ENCODE results near the gene TOP2B.

The TOP2B gene

GRCh38 chr3:25567806-25568524 is 96.7 kb downstream of the TOP2B start:
- TF ChIP-seq CTCF (IDR thresholded peaks at IDR 0.05; ENCODE audit: low read length) = no peak
- no peak for TF ChIP-seq EZH2 (IDR thresholded peaks at IDR 0.05; ENCODE audit: borderline replicate concordance, low read length)
- Histone ChIP-seq H3K27me3 (ENCODE audit: insufficient read depth, low read length) (no peaks in the 10 kb centered on the region), H3K36me3 (ENCODE audit: insufficient read depth, low read length) (no peaks in the 10 kb centered on the region), H4K20me1 (ENCODE audit: insufficient read depth, low read length) (no peaks in the 10 kb centered on the region), H2AFZ (ENCODE audit: low read length) (no peak overlapping the region), H3K9me3 (ENCODE audit: low read length) (no peaks in the 10 kb centered on the region), H3K79me2 (ENCODE audit: insufficient read depth, low read length) (no peaks in the 10 kb centered on the region), H3F3A (ENCODE audit: insufficient read depth, low read length) (no peaks in the 10 kb centered on the region), H3K4me3 (ENCODE audit: low read depth, low read length, poor library complexity, severe bottlenecking) (no peak overlapping the region), H3K9ac (ENCODE audit: low read length) (no peak overlapping the region), H3K4me2 (ENCODE audit: low read length) (no peak overlapping the region), H3K4me1 (ENCODE audit: insufficient read depth, low read length, severe bottlenecking) (no peaks in the 10 kb centered on the region), H3K9me2 (ENCODE audit: low read depth, low read length) (no peaks in the 10 kb centered on the region), H3K27ac (ENCODE audit: low read depth, low read length, poor library complexity, severe bottlenecking) (no peak overlapping the region)

- no peak for TF ChIP-seq EZH2 (IDR thresholded peaks at IDR 0.05; ENCODE audit: borderline replicate concordance, low read length)
- TF ChIP-seq CTCF (IDR thresholded peaks at IDR 0.05; ENCODE audit: low read length) = no peak
- H2AFZ ChIP-seq (ENCODE audit: low read length) = no peak overlapping the region
- no peak overlapping the region for H3K4me3 ChIP-seq (ENCODE audit: low read depth, low read length, poor library complexity, severe bottlenecking)
- H3F3A ChIP-seq (ENCODE audit: insufficient read depth, low read length) = no peaks in the 10 kb centered on the region
- H3K9me3 ChIP-seq (ENCODE audit: low read length) = no peaks in the 10 kb centered on the region
- no peaks in the 10 kb centered on the region for H3K27me3 ChIP-seq (ENCODE audit: insufficient read depth, low read length)
- no peak overlapping the region for H3K4me2 ChIP-seq (ENCODE audit: low read length)
- no peaks in the 10 kb centered on the region for H3K36me3 ChIP-seq (ENCODE audit: insufficient read depth, low read length)
- H4K20me1 ChIP-seq (ENCODE audit: insufficient read depth, low read length) = no peaks in the 10 kb centered on the region
- H3K79me2 ChIP-seq (ENCODE audit: insufficient read depth, low read length) = no peaks in the 10 kb centered on the region
- H3K27ac ChIP-seq (ENCODE audit: low read depth, low read length, poor library complexity, severe bottlenecking) = no peak overlapping the region
- H3K4me1 ChIP-seq (ENCODE audit: insufficient read depth, low read length, severe bottlenecking) = no peaks in the 10 kb centered on the region
- no peak overlapping the region for H3K9ac ChIP-seq (ENCODE audit: low read length)
- H3K9me2 ChIP-seq (ENCODE audit: low read depth, low read length) = no peaks in the 10 kb centered on the region
Measured at GRCh38 chr3:25567388-25567787, 97.3 kb downstream of the TOP2B start.

- no peaks in the 10 kb centered on the region for H3K9me2 ChIP-seq (ENCODE audit: low read depth, low read length)
- H3K4me3 ChIP-seq (ENCODE audit: low read depth, low read length, poor library complexity, severe bottlenecking) = no peak overlapping the region
- H3K27me3 ChIP-seq (ENCODE audit: insufficient read depth, low read length) = no peaks in the 10 kb centered on the region
- H3F3A ChIP-seq (ENCODE audit: insufficient read depth, low read length) = no peaks in the 10 kb centered on the region
- no peaks in the 10 kb centered on the region for H3K79me2 ChIP-seq (ENCODE audit: insufficient read depth, low read length)
- no peaks in the 10 kb centered on the region for H3K4me1 ChIP-seq (ENCODE audit: insufficient read depth, low read length, severe bottlenecking)
- H3K27ac ChIP-seq (ENCODE audit: low read depth, low read length, poor library complexity, severe bottlenecking) = no peak overlapping the region
- no peak for TF ChIP-seq EZH2 (IDR thresholded peaks at IDR 0.05; ENCODE audit: borderline replicate concordance, low read length)
- no peak for TF ChIP-seq CTCF (IDR thresholded peaks at IDR 0.05; ENCODE audit: low read length)
- H3K9ac ChIP-seq (ENCODE audit: low read length) = no peak overlapping the region
- H3K36me3 ChIP-seq (ENCODE audit: insufficient read depth, low read length) = no peaks in the 10 kb centered on the region
- H2AFZ ChIP-seq (ENCODE audit: low read length) = no peak overlapping the region
- H4K20me1 ChIP-seq (ENCODE audit: insufficient read depth, low read length) = no peaks in the 10 kb centered on the region
- no peak overlapping the region for H3K4me2 ChIP-seq (ENCODE audit: low read length)
- H3K9me3 ChIP-seq (ENCODE audit: low read length) = no peaks in the 10 kb centered on the region
Measured at GRCh38 chr3:25566358-25566920, 98.3 kb downstream of the TOP2B start.
